Stimulated activated CD4-positive, alpha-beta T cell treated with anti-CD3 and anti-CD28 coated beads, Interleukin-12 subunit alpha, Interleukin-12 subunit beta, amount 100 ng/mL, for 4 hours (primary cell): ENCODE data around the gene TMEM163.
"Not testable (repeated sequence)": the region's sequence is repeated elsewhere in the genome, so short reads cannot be mapped to it uniquely, and the experiment has no call there.

ENCODE experiments used
- DNase-seq: peaks from one replicate; pipeline ENCODE4 v3.0.0-alpha.2; 2020

The TMEM163 gene

GRCh38 chr2:134718817-134719814 lies at the start of gene TMEM163:
TSS of gene TMEM163 (minus strand) at chr2:134719000.
- peak; percentile 29 for DNase-seq

DNA sequence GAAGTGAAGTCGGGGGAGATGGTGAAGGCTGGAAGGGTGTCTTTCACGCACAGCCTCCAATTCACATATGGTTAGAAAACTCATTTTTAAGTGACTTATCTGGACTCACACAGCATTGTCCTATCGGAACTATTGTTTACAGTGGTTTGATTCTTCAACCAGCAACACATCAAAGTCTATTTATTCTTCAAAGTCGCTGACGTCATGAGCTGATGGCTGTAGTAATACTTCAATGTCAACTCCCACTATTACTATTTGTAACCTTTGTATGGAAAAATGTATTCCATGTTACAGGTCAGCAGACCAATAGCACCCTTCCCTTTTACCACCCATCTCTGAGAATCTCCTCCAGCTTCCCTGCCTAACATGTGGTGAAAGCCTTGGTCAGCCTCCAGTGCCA lies 47.8 kb upstream of the TMEM163 start:
- no peak for DNase-seq

DNA sequence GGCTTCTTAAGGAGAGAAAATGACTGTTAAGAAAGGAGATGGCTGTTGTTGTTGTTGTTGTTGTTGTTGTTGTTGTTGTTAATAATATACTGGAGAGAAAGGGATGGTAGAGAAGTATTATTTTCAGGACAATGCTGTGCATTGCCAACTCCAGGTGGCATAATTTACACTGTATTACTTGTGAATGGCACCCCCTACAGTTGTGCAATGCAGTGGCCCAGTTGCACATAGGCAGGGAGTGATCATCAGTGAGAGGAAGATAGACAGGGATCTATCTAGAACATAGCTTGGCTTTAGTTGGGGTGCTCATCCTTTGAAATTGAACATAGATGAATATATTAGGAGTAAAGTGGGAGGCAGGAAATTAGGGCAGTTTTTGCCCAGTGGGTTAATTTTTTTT lies 47.2 kb upstream of the TMEM163 start:
- DNase-seq: no peak

GRCh38 chr2:134764164-134764563 lies 45.4 kb upstream of the TMEM163 start:
- DNase-seq: no peak

- DNase-seq: no peak
These were observed 44.4 kb upstream of the TMEM163 start for GRCh38 chr2:134763164-134763710.

- no peak for DNase-seq
These were observed 43.7 kb upstream of the TMEM163 start for GRCh38 chr2:134762508-134762907.

DNA sequence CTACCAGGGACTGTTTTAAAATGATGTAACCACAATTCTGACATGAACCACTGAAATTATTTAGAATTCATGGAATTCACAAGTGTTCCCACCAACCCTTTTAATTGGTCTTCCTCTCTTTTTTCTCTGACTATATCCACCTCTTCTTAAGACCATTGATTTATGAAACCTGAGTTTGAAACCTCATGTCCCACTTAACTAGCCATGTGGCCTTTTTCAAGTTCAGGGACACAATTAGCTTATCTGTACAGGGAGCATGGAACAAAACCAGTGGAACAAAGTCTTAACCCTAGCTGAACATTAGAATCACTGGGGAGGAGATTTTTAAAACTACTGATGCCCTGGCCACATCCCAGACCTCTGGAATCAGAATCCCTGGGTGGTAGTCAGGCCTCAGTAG lies 41.6 kb upstream of the TMEM163 start:
- no peak for DNase-seq

- no peak for DNase-seq
These were observed 39.8 kb upstream of the TMEM163 start for GRCh38 chr2:134758633-134759032.

DNA sequence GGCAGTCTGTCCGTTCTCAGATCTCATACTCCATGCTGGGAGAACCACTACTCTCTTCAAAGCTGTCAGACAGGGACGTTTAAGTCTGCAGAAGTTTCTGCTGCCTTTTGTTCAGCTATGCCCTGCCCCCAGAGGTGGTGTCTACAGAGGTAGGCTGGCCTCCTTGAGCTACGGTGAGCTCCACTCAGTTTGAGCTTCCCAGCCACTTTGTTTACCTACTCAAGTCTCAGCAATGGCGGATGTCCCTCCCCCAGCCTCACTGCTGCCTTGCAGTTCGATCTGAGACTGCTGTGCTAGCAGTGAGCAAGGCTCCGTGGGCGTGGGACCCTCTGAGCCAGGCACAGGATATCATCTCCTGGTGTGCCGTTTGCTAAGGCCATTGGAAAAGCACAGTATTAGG lies 33.2 kb upstream of the TMEM163 start:
- not testable (repeated sequence) for DNase-seq

- no peak for DNase-seq
These were observed 26.7 kb upstream of the TMEM163 start for GRCh38 chr2:134745546-134745945.

DNA sequence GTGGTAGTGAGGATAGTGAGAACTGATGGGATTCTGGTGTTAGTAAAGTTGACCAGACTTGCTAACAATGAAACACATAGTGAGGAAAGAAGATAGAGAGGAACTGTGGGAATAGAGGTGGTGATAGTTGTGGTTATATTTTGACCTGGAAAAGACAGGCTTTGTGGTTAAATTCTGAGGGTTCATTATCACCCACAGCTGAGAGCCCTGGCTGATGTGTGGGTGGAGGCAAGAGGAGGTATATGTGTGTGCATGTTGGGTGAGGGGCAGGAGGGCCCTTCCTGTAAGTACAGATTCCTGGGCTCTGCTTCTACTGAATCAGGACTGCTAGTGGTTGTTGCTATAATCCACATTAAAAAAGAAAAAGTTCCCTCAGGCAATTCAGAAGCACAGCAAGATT lies 26.2 kb upstream of the TMEM163 start:
- DNase-seq: no peak

- DNase-seq: no peak
These were observed 21.1 kb upstream of the TMEM163 start for GRCh38 chr2:134739879-134740301.

DNA sequence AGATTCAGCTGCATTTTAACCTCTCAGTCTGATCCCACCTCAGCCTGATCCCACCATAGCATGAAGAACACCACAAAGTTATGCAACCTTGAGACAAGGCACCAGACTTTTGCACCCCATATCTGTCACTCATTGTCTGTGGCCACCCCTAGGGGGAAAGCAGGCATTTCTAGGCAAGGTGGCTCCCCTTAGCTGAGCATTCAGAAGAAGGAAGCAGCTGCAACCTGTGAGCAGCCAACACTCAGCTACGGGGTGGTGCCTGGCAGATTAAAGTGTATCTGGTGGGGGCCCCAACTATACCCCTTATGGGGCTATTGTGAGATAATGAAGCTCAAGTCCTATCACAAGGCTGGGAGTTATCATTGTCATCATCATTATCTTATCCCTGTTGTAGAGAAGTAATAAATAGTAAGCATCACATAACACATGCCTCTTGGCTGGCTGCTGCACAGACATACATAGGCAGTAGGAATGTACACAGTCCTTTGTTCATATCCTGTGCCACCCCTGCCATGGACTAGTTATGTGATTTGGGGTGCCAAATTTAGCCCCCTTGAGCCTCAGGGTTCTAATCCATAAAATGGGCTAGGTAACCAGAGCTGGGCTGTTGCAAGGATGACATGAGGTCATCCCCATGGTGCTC lies 20.6 kb upstream of the TMEM163 start:
- DNase-seq: no peak

GRCh38 chr2:134738141-134738870 lies 19.5 kb upstream of the TMEM163 start:
- no peak for DNase-seq

- DNase-seq: no peak
These were observed 18.9 kb upstream of the TMEM163 start for GRCh38 chr2:134737671-134738070.

GRCh38 chr2:134736167-134736880 lies 17.5 kb upstream of the TMEM163 start:
- DNase-seq: no peak

- DNase-seq: no peak
These were observed 9.4 kb upstream of the TMEM163 start for GRCh38 chr2:134728163-134728562.

GRCh38 chr2:134727385-134727784 lies 8.6 kb upstream of the TMEM163 start:
- DNase-seq: no peak

DNA sequence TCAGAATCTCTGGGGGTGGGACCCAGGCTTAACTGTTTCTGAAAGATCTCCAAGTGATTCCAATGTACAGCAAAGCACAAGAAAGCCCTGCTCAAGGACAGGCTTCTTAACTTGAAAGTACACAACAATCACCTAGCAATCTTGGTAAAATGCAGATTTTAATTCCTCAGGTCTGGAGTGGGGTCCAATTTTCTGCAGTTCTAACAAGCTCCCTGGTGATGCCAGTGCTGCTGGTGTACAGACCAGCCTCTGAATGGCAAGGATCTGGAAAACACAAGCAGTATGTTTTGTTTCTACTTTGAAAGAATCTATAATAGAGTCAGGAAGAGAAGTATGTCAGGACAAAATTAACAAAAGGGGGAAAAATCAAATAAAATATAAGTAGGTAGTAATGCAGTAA lies 7.8 kb upstream of the TMEM163 start:
- DNase-seq: no peak

DNA sequence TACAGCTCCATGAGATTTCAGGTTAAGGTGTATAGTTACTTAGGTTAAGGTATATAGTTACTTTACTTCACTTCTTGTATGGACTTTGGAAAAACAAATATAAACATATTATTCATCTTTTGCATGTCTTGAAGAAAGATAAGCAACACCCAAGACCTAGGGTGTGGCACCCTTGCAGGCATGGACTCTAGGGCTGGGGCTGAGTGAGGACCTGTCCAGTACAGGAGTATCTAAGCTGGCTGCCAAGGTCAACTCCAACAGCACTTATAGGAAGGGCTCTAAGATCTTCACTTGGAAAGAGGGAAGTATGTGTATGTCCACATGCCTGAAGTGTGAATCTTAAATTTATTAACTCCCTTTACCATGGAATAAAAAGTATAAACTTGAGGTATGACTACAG lies 7.1 kb upstream of the TMEM163 start:
- no peak for DNase-seq

DNA sequence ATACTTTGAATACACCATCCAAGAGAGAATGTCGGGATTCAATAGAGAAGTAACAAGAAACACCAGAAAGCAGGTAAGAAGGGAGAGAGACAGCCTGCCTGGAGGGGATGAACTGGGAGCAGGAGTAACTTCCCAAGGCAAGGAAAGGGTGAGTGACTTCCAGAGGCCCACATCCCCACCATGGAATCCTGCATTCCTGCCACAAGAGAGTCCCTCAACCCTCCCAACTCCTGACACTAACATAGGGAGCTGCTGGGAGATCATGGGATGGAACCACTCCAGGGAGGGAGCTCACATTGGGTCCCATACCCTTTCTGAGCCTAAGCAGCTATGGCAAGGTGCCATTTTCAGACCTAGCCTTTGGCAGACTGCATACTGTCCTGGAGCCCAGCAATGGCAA lies 5.5 kb upstream of the TMEM163 start:
- no peak for DNase-seq

- DNase-seq: not testable (repeated sequence)
These were observed 4.9 kb upstream of the TMEM163 start for GRCh38 chr2:134723742-134724141.
